DMS 273 treated with DMSO at 0.1 percent for 48 hours (cell line): ENCODE results near the gene HPX.

ENCODE experiments used
- DNase-seq: peaks from one replicate; lab custom pipeline; 2025; lab: John Stamatoyannopoulos, UW

HPX gene, protein sequence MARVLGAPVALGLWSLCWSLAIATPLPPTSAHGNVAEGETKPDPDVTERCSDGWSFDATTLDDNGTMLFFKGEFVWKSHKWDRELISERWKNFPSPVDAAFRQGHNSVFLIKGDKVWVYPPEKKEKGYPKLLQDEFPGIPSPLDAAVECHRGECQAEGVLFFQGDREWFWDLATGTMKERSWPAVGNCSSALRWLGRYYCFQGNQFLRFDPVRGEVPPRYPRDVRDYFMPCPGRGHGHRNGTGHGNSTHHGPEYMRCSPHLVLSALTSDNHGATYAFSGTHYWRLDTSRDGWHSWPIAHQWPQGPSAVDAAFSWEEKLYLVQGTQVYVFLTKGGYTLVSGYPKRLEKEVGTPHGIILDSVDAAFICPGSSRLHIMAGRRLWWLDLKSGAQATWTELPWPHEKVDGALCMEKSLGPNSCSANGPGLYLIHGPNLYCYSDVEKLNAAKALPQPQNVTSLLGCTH

DNA sequence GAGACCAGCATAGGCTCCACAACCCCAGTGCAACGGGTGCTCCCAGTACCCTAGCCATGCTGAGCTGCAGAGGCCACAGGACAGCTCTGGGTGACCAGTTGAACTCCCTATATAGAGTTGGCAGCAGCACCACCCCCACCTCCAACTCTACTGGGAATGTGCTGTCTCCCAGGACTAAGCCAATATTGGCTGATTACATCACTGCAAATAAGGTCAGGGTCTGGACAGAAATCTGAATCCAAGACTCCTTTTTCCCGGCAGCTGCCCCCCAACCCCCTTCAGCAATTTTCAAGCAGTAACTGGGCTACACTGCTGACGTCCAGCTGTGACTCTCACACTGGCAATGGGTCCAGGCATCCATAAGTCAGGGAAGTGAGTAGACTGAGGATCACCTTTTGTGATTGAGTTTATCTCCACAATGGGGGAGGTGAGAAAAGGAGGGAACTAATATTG lies at the start of gene HPX:
Gene HPX (minus strand): TSS at position 82 of the 453 bp plus-strand sequence. CDS start 24 bp downstream, at position 58.
- no peak for DNase-seq

DNA sequence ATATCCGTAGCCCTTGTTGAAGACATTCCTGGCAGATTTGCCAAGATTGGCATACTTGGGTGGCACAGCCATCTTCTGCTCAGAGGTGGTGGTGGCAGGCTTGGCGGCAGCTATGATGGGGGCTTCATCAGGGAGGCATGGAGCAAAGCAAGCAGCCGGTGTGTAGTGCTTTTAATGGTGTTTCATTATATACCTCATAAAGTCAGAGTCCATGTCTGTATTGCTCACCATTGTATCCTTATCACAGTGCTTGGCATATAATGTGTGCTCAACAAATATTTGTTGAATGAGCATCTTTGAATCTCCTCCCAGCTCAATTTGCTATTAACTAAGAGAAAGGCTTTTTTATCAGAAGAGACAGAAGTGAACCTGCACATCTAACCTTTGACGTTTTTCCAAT lies 48.5 kb upstream of the HPX start:
- DNase-seq: no peak

DNA sequence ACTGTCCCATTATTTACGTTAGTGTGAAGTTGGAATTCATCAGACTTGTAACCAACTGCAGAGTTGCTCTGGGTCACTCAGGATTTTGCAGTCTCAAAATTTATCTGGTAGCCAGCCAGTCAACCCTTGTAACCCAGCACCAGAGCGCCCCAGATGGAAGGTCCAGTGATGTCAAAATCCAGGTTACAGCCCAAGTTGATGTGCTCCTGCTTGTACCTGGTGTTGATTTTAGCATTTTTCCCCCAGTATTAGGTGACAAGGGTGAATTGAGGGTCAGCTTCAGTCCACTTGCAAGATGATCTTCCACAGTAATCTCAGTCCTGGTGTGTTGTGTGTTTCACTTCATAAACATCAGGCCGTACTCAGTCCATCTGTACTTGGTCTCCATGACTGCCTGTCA lies 48.0 kb upstream of the HPX start:
- no peak for DNase-seq

DNA sequence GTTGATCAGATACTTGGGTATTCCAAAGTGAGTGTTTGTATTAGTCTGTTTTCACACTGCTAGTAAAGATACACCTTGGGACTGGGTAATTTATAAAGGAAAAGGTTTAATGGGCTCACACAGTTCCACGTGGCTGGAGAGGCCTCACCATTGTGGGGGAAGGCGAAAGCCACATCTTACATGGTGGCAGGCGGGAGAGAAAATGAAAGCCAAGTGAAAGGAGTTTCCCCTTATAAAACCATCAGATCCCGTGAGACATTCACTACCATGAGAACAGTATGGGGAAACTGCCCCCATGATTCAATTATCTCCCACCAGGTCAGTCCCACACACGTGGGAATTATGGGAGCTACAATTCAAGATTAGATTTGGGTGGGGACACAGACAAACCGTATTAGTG lies 47.6 kb upstream of the HPX start:
- no peak for DNase-seq

DNA sequence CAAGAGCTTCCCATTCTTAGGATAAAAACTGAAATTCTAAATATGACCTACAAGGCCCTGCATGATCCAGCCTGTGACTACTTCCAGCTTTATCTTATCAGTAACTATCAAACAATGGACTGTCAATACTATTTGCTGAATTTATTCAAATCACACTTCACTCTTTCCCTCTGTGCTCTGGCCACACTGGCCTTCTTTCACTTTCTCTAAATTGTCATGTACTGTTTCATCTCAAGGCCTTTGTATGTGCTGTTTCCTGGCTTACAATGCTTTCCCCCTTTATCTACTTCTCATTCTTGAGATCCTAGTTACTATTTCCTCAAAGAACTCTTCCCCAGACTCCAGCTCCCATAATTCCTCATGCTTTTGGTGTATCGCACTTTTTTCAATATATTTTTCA lies 46.2 kb upstream of the HPX start:
- DNase-seq: no peak

DNA sequence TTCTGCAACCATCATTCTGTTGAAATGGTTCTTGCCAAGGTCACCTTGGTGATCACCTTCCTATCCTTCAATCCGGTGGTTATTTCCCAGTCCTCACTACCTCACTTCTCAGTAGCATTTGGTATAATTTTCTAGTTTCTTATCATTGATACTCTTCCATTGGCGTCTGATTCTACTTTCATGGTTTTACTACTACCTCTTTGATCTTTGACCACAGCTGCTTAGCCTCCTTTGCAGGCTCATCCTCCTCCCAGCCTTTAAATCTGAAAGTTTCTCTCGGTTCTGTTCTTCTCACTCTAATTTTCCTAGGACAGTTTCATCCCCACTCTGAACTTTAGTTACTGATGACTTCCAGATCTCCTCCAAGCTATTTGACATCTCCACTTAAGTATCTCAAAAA lies 45.5 kb upstream of the HPX start:
- DNase-seq: no peak

DNA sequence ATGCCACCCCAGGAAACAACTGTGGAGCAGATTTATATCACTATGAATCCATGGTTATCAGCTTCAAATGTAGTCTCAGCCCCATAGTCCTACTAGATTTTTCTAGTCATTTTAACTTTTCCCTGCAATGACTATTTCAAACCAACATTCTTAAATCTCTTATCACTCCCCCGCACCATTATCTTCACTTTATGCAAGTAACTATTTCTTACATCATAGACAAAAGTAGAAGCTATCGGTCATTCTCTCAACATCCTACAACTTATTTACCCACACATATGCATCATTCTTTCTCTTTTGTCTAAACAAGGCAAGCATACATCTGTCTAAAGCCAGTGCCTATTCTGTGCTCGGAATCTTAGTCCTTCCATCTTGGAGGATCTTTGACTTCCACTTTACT lies 44.9 kb upstream of the HPX start:
- DNase-seq: no peak

DNA sequence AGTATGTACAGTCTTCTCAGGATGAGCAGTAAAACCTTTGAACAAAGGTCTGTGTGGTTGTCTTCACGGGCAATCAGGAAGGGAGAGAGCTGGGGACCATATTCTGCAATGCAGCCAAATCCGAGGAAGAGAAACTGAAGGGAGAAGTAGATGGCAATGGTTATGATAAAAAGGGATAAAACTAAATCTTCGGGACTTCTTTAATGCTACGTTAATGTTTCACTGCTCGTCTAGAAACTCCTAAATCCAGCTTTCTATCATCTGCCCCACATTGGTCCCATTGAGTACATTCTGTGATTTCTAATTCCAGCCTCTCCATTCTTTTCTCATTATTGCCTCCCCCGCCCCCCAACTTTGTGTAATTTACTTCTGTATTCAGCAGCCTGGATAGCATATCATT lies 42.2 kb upstream of the HPX start:
- DNase-seq: no peak

DNA sequence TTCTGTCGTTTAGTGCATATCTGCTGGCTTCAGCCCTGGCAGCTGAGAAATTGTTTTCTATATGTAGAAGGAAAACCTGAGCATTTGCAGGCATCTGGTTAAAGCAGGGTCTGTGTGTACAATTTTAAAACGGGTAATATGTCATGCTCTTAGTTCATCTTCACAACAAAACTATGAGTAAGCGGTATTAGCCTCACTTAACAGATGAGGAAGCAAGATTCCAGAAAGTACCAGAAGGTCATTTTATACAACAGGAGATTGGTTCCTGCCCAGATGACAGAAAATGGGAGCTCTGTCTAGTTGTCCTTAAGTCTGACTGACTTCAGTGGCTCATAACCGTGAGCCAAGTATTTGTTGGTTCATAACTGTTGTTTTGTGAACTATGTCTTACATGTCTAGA lies 41.7 kb upstream of the HPX start:
- DNase-seq: no peak

DNA sequence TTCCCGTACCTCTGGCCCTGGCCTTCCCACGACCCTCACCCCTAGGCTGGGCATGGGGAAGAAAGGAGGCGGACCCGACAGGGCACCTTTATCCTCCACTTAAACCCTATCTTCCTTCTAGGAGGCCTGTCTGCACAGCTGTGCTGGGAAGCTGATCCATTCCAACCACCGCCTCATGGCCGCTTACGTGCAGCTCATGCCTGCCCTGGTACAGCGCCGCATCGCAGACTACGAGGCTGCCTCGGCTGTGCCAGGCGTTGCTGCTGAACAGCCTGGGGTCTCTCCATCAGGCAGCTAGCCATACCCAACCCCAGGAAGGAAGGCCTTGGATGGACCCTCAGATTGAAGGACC lies 41.1 kb upstream of the HPX start:
- no peak for DNase-seq

DNA sequence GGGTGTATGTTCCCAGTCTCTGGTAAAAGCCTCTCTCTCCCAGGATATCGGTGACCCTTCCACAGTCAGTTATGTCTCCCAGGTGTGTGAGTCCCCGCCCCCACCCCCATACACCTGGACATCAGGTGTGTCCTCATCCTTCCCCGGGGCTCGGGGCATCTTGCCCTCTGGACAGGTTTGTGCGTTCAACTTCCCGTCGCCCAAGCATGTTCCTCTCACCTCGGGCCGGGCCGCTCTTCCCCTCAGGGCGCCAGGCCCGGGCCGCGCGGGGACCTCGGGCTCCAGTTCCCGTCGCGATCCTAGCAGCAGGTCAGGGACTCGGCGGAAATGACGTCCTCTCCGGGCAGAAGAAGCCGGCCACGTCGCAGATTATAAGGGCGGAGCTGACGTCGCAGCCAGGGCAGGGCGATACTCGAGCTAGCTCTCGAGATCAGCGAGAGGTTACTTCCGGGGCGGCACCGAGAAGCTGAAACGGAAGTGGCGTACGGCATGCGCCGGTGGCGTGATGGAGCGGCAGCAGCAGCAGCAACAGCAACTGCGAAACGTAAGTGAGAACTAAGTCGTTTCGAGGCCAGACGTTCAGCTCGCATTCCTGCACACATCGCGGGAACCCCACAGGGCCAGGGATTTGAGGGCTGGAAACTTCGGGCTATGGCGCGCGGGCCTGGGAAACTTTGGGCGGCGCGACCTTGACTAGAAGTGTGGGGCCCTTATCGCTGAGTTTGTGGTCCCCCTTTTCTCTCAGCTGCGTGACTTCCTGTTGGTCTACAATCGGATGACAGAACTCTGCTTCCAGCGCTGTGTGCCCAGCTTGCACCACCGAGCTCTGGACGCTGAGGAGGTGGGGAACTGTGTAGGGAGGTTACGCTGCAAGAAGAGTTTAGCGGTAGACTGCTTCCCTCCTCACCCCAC lies 40.5 kb upstream of the HPX start, which contains the start of the genes ARFIP2 and TIMM10B:
Gene ARFIP2 (minus strand): TSS at position 320 of the 912 bp plus-strand sequence. CDS start 910 bp downstream, outside the sequence.
Gene TIMM10B (plus strand): TSS at position 490 of the 912 bp plus-strand sequence. CDS start 16 bp downstream, at position 506.
- peak; percentile 87 for DNase-seq

DNA sequence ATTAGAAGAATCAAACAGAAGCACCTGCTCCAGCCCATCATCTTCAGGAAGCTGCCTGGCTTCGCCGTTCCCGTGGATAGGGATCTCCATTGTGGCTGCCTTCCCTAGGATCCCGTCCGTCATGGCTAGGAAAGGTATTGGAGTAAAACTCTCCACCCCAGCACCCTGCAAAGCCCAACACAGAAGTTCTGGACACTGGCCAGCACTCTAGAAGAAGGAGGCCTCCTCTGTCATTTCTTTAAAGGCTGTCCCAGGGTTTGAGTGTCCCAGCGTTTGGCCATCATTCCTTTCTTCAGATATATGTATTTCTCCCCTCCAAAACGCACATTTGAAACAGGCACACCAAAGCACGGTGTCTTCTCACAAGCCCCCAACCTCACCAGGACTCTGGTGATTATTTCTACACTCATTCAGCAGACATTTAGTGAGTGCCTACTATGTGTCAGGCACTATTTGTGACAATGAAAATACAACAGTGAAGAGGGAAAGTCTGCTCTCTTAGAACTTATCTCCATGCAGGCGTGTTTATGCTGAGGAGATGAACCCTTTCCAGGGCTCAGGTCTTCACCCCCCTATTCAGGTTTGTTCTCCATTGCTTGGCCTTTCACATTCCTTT lies 39.6 kb upstream of the HPX start:
- DNase-seq: no peak

DNA sequence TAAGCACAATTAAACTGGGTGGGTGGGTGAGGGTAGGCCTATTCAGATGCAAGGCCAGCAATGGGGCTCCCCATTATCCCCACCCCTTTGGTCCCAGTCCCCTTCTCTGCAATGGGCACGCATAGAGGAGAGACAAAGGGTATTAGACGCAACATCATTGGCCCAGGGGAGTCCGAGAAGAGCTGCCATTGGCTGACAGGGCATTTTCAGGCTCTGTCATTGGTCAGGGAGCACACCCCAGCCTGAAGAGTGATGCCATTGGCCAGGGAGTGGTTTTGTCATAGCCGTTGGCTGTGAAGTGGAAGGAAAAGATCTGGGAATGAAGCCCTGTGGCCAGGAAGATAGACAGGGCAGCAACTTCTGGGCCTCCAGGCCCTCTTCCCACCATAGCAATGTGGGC lies 35.8 kb upstream of the HPX start:
- no peak for DNase-seq

DNA sequence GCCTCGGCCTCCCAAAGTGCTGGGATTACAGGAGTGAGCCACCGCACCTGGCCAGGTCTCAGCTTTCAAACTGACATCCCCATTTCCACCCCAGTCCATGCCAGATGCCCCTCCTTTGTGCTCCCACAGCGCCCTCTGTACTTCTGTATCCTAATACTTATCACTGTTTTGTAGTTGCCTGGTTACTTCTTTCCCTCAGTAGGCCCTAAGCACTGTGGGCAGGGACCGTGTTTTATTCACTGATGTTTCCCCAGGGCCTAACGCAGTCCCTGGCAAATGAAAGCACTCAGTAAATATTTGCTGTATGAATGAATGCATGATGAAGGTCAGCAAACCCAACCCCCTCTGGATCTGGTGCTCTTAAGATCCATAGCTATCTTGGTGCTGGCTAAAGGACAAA lies 35.1 kb upstream of the HPX start:
- DNase-seq: no peak

DNA sequence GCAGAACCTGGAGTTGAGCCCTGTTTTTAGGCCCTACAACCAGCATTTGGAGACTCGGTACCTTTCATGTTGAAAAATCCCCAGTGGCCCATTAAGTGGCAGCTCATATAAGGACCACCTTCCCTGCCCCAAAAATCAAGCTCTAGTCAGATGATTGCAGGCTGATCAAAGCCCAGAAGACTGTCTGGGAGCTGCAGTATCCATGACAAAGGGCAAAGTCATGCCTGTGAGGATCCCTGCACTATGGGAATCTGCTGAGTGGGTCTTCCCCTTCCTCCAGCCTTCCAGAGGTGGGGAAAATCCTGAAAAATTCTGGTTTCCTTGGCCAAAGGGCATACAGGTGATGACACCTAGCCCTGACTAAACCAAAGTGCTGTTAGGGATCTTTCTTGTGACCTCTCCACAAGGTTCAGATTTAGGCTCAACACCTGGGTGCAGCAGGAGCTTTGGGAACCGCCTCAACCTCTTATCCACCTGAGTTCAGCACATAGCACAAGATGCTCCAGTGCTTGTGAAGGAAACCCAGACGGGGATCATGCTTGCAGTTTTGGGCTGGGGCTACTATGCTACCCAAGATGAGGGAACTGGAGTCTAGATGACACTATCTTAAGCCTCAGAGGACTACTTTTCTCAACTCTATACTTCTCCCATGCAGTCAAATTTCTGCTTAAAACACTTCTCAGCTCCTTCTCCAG lies 34.2 kb upstream of the HPX start:
- DNase-seq: no peak

DNA sequence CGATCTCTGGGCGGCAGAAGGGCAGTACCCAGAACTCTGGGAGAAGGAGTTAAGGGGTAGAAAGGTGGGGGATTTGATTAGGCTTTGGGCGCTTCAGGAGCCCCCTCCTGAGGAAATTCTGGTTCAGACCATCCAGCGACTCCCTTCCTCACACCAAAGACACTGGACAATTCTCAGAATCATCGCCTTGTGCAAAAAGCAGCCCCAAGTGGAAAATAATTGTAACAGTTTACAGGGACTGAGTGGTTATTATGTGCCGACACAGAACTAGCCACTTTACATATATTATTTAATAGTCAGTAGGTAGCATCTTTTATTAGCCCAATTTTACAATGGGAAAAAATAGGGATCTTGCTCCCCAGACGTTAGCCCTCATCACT lies 33.6 kb upstream of the HPX start:
- DNase-seq: no peak

DNA sequence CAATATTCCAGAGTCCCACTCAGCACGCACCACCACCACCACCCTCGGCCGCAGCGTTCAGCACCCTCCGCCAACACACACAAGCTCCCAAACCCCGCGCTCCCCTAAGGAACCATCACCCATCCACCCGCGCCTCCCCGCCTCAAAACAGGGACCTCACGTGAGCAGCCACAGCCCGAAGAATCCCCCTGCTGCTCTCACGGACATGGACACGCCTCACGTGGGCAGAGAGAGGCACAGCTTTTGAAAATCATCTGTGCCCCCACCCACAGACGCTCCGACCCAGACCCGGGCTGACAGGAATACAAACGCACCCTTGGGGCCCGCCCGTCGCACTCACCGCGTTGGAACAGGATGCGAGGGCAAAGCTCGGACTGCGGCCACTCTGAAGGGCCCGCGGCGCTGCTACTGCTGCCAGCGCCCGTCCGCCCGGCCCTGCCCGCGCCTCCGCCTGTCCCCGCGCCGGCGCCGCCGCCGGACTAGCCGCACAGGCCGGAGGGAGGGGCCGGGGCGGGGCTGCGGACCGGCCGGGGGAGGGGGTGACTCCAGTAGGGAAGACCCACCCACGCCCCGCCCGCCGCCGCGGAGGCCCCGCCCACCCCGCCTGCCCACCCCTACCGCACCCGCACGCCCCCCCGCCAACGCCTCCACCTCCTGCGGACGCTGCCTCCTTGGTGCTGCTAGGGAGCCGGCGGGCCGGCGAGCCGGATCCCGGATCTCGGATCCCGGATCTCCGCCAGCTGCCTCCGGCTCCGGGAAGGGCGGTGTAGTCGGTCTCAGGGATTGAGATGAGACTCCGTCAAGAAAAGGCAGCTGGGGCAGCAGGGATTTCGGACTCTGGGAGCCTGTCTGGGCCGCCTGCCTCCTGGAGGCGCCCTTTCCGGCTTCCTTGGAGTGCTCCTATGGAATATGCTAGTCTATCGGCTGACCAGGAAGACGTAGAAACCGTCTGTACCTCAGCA lies 32.9 kb upstream of the HPX start, which contains the start of gene TRIM3:
Gene TRIM3 (minus strand): TSS at position 491 of the 962 bp plus-strand sequence. CDS start 8,246 bp downstream, outside the sequence.
- peak; percentile 23 for DNase-seq

DNA sequence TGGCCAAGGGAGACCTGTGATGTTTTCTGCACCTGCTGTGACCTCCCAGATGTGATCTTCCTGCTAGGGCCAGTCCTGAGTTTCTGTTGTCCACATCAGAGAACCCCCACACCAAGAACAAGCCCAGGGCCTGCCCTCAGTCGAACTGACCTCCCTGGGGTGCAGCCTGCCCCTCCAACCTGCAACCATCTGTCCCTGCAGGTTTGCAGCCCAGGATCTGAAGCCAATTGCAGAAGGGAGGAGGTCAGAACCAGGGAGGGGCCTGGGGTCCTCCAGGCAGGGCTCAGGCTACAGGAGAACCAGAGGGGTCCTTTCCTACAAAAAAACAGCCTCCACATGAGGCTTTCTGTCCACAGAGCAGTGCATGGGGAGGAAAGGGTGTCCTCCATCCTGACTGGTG lies 32.1 kb upstream of the HPX start:
- DNase-seq: no peak

DNA sequence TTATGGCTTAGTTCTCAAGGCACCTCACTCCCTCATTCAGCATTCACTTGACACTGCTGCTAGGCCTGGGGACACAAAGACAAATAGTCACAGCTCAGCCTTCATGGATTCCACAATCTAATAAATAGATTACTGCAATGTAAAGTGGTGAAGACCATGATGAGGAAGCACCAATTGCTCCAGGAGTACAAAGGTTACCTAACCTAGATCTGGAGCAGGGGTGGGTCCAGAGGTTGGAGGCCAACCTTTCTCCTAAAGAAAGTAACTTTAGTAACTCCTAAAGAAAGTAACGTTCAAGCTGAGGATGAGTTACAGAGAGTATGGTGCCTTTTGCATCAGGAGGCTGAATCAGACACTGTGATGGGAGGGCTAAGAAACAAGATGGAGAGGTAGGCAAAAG lies 28.8 kb upstream of the HPX start:
- no peak for DNase-seq

DNA sequence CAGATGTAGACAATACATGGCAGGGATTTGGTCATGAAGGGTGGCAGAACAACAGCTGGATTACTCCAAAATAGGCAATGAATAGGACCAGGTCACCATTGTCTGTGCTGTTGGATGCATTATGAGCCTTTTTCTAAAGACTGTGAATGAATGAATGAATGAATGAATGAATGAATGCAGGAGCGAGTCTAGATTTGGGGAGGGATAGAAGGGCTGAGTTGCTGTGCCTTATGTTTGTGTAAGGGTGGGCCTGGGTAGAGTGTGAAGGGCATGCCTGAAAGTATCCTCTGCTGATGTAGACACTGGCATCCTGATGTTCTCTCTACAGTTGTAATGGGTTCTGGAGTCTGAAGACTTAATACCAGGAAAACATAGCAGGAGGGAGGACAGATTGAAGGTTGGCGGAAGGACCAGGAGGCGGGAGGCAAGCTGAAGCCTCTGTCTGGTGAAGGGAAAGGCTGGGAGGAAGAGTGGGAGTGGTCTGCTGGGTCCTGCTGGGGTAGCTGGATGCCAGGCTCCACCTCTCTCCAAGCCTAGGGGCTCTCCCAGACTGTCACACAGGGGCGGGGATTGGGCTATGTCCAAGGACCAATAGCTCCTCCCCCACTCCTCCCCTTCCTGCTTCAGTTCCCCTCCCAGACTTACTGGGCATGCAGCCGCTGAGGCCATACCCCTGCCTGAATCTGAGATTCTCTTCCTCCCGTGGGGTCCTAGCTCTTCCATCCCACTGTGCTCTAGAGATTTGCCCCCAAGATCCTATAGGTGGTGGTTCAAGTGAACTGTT lies 28.1 kb upstream of the HPX start:
- DNase-seq: no peak
